ENCODE data around the gene C21orf58. TPM values are rescaled to one million over a fixed set of nuclear protein-coding genes. Genes with fewer than 3 reads are reported as not detected.

The C21orf58 gene
- polyA plus RNA-seq, 1 of the 3 experiments (the other 2 are of a cell fraction), result 9.7 TPM

DNA sequence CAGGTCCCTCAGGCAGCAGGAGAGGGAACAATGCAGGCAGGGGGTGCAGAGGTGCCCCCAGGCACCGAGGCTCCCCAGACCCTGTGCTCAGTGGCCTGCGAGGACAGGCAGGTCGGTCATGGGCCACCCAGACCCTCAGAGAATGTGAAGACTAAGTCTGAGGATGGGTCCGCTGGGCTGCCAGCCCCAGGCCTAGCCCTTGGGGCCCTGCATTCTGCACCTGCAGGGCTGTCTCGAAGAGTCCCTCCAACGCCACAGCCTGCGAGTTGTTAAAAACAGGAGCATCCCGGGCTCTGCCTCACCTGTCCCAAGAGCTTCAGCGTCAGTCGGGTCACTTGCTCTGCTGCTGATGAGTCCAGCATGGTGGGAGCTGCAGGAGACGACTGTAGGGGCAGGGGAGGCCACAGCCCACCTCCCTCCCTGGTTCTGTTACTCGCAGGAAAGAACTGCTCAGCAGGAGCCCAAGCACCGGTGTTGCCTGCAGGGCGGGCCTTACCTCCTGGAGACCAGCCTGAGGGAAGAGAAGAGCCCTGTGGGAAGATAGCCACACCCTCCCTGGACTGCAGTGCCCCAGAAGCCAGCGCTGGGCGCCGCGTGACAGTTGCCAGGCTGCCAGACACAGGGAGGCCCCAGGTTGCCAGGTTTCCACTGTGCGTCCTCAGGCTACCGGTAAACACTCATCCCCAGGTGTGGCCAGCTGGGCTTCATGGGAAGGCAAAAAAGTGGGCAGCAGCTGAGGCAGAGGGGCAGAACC, 5.8 kb downstream of the C21orf58 start:
- CTCF ChIA-PET, result no interaction called here
- POLR2A ChIA-PET, result no interaction called here

DNA sequence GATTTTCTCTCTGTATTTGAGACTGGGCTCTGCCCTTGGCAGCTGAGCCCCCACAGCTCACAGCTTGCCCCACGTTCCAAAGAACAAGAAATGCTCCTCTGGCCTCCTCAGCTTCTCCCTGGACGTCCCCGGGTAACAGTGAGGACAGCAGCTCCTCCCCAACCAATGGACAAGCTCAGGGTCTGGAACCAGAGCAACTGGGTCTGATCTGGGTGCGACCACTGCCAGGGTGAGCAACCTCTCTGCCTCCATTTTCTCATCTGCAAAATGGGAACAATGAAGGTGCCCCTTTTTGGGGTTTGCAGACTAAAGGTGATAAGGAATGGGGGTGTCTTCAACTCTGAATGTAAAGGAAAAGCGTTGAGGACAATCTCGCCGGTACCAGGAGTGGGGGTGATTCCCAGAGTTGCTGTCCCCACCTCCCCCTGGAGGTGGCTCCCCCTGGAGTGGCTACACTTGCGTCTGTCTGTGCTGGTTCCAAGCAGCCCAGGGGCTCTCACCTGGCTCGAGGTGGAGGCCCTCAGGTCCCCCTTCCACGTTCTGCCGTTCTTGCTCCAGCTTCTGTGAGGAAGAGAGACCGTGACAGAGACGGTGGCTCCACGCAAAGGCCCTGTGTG, 6.9 kb downstream of the C21orf58 start:
- CTCF ChIA-PET, result no interaction called here
- H3K4me1 ChIP-seq (ENCODE audit: control insufficient read depth in 1 of 2, insufficient read depth in 2 of 2, low read depth in 1 of 2, low read length in 1 of 2), result peaks cover 4 to 31% of the 10 kb centered on the region in 2 experiments; a peak in 2 of 4 replicates
- H3K36me3 ChIP-seq (replicated peaks in 1 of 2; ENCODE audit: control insufficient read depth in 1 of 2, insufficient read depth in 2 of 2, low read length in 1 of 2), result peaks cover 2 to 10% of the 10 kb centered on the region in 2 experiments
- peaks cover 3% of the 10 kb centered on the region for H3F3A ChIP-seq (replicated peaks; ENCODE audit: insufficient read depth)
- no peaks in the 10 kb centered on the region for H3K27me3 ChIP-seq (ENCODE audit: insufficient read depth)
- peaks cover 28% of the 10 kb centered on the region for H3K79me2 ChIP-seq (ENCODE audit: insufficient read depth)
- DNase-seq, result no peak
- WGBS (ENCODE audit: low lambda C conversion rate), result 97% methylated on average over 14 of the region's 14 CpGs
- no peak overlapping the region for H2AFZ ChIP-seq (ENCODE audit: low read depth)
- H3K27ac ChIP-seq (ENCODE audit: low read depth in 2 of 2, low read length in 1 of 2), result no peak overlapping the region
- H3K9me3 ChIP-seq, result no peaks in the 10 kb centered on the region
- no peak overlapping the region for H3K4me2 ChIP-seq
- no peak overlapping the region for H3K4me3 ChIP-seq (ENCODE audit: low read depth in 2 of 2, low read length in 1 of 2)
- POLR2A ChIA-PET, result no interaction called here
- H3K9ac ChIP-seq, result no peak overlapping the region
- no peaks in the 10 kb centered on the region for H3K9me2 ChIP-seq
- TF ChIP-seq ELF1 (IDR thresholded peaks at IDR 0.05) (no peak), FOXM1 (IDR thresholded peaks at IDR 0.05; ENCODE audit: low read depth) (no peak), POLR2AphosphoS5 (IDR thresholded peaks at IDR 0.05; ENCODE audit: low read depth, low read length) (no peak), NRF1 (IDR thresholded peaks at IDR 0.05; ENCODE audit: low read depth, low read length) (no peak), RCOR1 (IDR thresholded peaks at IDR 0.05; ENCODE audit: low read length) (no peak), RAD21 (IDR thresholded peaks at IDR 0.05; ENCODE audit: low read length) (no peak), MAX (IDR thresholded peaks at IDR 0.05; ENCODE audit: low read depth) (no peak), FOXJ3 (CRISPR knock-in tag; IDR thresholded peaks at IDR 0.05) (no peak)
- TF ChIP-seq, protein P1, sequence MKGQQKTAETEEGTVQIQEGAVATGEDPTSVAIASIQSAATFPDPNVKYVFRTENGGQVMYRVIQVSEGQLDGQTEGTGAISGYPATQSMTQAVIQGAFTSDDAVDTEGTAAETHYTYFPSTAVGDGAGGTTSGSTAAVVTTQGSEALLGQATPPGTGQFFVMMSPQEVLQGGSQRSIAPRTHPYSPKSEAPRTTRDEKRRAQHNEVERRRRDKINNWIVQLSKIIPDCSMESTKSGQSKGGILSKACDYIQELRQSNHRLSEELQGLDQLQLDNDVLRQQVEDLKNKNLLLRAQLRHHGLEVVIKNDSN (IDR thresholded peaks at IDR 0.05; ENCODE audit: borderline replicate concordance, low read depth), result no peak
- TF ChIP-seq, protein P2, sequence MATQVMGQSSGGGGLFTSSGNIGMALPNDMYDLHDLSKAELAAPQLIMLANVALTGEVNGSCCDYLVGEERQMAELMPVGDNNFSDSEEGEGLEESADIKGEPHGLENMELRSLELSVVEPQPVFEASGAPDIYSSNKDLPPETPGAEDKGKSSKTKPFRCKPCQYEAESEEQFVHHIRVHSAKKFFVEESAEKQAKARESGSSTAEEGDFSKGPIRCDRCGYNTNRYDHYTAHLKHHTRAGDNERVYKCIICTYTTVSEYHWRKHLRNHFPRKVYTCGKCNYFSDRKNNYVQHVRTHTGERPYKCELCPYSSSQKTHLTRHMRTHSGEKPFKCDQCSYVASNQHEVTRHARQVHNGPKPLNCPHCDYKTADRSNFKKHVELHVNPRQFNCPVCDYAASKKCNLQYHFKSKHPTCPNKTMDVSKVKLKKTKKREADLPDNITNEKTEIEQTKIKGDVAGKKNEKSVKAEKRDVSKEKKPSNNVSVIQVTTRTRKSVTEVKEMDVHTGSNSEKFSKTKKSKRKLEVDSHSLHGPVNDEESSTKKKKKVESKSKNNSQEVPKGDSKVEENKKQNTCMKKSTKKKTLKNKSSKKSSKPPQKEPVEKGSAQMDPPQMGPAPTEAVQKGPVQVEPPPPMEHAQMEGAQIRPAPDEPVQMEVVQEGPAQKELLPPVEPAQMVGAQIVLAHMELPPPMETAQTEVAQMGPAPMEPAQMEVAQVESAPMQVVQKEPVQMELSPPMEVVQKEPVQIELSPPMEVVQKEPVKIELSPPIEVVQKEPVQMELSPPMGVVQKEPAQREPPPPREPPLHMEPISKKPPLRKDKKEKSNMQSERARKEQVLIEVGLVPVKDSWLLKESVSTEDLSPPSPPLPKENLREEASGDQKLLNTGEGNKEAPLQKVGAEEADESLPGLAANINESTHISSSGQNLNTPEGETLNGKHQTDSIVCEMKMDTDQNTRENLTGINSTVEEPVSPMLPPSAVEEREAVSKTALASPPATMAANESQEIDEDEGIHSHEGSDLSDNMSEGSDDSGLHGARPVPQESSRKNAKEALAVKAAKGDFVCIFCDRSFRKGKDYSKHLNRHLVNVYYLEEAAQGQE (IDR thresholded peaks at IDR 0.05; ENCODE audit: low read depth, low read length), result no peak
- TF ChIP-seq, protein P3, sequence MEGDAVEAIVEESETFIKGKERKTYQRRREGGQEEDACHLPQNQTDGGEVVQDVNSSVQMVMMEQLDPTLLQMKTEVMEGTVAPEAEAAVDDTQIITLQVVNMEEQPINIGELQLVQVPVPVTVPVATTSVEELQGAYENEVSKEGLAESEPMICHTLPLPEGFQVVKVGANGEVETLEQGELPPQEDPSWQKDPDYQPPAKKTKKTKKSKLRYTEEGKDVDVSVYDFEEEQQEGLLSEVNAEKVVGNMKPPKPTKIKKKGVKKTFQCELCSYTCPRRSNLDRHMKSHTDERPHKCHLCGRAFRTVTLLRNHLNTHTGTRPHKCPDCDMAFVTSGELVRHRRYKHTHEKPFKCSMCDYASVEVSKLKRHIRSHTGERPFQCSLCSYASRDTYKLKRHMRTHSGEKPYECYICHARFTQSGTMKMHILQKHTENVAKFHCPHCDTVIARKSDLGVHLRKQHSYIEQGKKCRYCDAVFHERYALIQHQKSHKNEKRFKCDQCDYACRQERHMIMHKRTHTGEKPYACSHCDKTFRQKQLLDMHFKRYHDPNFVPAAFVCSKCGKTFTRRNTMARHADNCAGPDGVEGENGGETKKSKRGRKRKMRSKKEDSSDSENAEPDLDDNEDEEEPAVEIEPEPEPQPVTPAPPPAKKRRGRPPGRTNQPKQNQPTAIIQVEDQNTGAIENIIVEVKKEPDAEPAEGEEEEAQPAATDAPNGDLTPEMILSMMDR (IDR thresholded peaks at IDR 0.05), result no peak
- peaks cover 5% of the 10 kb centered on the region; the same call in 1 of the 2 replicates for H4K20me1 ChIP-seq (ENCODE audit: insufficient read depth)

More for the DNA sequence above, 5.8 kb downstream of the C21orf58 start:
- Histone ChIP-seq H2AFZ (ENCODE audit: low read depth) (no peak overlapping the region), H3K4me3 (ENCODE audit: low read depth in 2 of 2, low read length in 1 of 2) (no peak overlapping the region), H3K36me3 (replicated peaks in 1 of 2; ENCODE audit: control insufficient read depth in 1 of 2, insufficient read depth in 2 of 2, low read length in 1 of 2) (peaks cover 2 to 8% of the 10 kb centered on the region in 2 experiments), H3K27ac (ENCODE audit: low read depth in 2 of 2, low read length in 1 of 2) (no peak overlapping the region; a peak in 1 of 4 replicates), H3K9ac (no peak overlapping the region), H3K79me2 (ENCODE audit: insufficient read depth) (peaks cover 39% of the 10 kb centered on the region), H3F3A (replicated peaks; ENCODE audit: insufficient read depth) (peaks cover 3% of the 10 kb centered on the region), H3K9me3 (no peaks in the 10 kb centered on the region), H3K4me1 (ENCODE audit: control insufficient read depth in 1 of 2, insufficient read depth in 2 of 2, low read depth in 1 of 2, low read length in 1 of 2) (peaks cover 8 to 40% of the 10 kb centered on the region in 2 experiments; a peak in 2 of 4 replicates), H4K20me1 (ENCODE audit: insufficient read depth) (peaks cover 8% of the 10 kb centered on the region; the same call in 1 of the 2 replicates), H3K27me3 (ENCODE audit: insufficient read depth) (no peaks in the 10 kb centered on the region), H3K9me2 (no peaks in the 10 kb centered on the region), H3K4me2 (no peak overlapping the region)
- DNase-seq, result no peak
- TF ChIP-seq EP300 (IDR thresholded peaks at IDR 0.05; ENCODE audit: borderline replicate concordance in 1 of 2, low read depth in 1 of 2, low read length in 1 of 2) (no peak), NFIC (IDR thresholded peaks at IDR 0.05; ENCODE audit: borderline replicate concordance) (no peak), JUND (IDR thresholded peaks at IDR 0.05) (no peak), RCOR1 (IDR thresholded peaks at IDR 0.05; ENCODE audit: low read length) (no peak), SMC3 (IDR thresholded peaks at IDR 0.05; ENCODE audit: low read depth, low read length) (no peak), NRF1 (IDR thresholded peaks at IDR 0.05; ENCODE audit: low read depth, low read length) (no peak), GATA2 (CRISPR knock-in tag; IDR thresholded peaks at IDR 0.05) (no peak), SIN3A (IDR thresholded peaks at IDR 0.05; ENCODE audit: borderline replicate concordance, low read depth, low read length) (no peak)
- WGBS (ENCODE audit: low lambda C conversion rate), result 85% methylated on average over 6 of the region's 20 CpGs
